ENCODE data around the gene CHAF1B.

DNA sequence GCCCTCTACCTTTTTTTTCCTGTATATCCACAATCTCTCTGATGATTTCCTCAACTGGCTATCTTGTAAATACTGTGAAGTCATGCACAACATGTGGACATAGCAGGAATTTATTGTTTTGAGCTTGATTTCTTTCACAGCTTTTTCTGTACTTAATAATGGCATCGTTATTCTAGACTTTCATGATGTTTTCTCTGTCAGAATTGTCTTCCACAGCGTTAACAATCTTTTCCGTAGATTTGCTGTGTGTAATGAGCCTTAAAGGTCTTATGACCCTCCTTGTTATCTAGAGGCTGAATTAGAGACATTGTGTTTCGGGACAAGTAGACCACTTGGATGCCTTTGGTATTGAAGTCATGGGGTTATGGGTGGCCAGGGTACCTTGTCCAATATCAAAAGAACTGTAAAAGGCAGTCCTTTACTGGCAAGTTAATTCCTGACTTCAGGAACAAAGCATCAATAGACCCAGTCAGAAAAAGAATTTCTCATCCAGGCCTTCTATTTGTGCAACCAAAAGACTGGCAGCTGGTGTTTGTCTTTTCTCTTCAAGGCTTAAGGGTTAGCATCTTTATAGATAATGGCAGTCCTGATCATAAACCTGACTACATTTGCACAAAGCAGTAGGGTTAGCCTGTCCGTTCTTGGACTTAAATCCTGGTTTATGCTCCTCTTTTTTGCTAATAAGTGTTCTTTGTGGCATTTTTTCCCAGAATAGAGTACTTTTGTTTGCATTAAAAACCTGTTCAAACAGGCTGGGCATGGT is 30.1 kb upstream of the CHAF1B start:
- TF ChIP-seq, protein P1, sequence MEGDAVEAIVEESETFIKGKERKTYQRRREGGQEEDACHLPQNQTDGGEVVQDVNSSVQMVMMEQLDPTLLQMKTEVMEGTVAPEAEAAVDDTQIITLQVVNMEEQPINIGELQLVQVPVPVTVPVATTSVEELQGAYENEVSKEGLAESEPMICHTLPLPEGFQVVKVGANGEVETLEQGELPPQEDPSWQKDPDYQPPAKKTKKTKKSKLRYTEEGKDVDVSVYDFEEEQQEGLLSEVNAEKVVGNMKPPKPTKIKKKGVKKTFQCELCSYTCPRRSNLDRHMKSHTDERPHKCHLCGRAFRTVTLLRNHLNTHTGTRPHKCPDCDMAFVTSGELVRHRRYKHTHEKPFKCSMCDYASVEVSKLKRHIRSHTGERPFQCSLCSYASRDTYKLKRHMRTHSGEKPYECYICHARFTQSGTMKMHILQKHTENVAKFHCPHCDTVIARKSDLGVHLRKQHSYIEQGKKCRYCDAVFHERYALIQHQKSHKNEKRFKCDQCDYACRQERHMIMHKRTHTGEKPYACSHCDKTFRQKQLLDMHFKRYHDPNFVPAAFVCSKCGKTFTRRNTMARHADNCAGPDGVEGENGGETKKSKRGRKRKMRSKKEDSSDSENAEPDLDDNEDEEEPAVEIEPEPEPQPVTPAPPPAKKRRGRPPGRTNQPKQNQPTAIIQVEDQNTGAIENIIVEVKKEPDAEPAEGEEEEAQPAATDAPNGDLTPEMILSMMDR (IDR thresholded peaks at IDR 0.05): no peak
- TF ChIP-seq POLR2A (IDR thresholded peaks at IDR 0.05): no peak
